Caco-2 (cell line): ENCODE results near the gene TEX30. TPM values are rescaled to one million over a fixed set of nuclear protein-coding genes. Genes with fewer than 3 reads are reported as not detected.

ENCODE experiments used
- BruUV-seq: library from RNA; stranded (reverse); fragments of 400-500 nt; replicated peaks from 2 replicates; lab custom pipeline; 2021; lab: Mats Ljungman, UMichigan
- CTCF ChIA-PET: fragments of 300-600 bp; sonication (Branson Sonifier 250); formaldehyde crosslinking; loops from one replicate; lab custom pipeline; 2022; ENCODE audit warnings: antibody characterized with exemption; lab: Charles Lee
- POLR2A ChIA-PET: fragments of 300-600 bp; sonication (Branson Sonifier 250); formaldehyde crosslinking; loops from one replicate; lab custom pipeline; 2022; ENCODE audit warnings: antibody characterized with exemption; lab: Charles Lee
- DNase-seq, 2 experiments: peaks; one replicate each; pipeline versions ENCODE4 v3.0.0 to v3.0.0-alpha.2; 2020 to 2022
- H3K27me3 ChIP-seq: replicated peaks from 2 replicates; pipeline ENCODE4 v1.6.0; 2011; ENCODE audit warnings: low read length; ENCODE audit not compliant: control insufficient read depth, insufficient read depth
- H3K36me3 ChIP-seq: 2 replicates; pipeline ENCODE4 v1.5.1; 2011; ENCODE audit warnings: low read length; ENCODE audit not compliant: control insufficient read depth, insufficient read depth
- H3K4me1 ChIP-seq: fragments of 250-450 bp; sonication (Bioruptor Pico); 2 replicates; pipeline ENCODE4 v1.5.1; 2020; ENCODE audit warnings: mild to moderate bottlenecking
- H3K4me3 ChIP-seq: 2 replicates; pipeline ENCODE4 v1.5.1; 2011; ENCODE audit warnings: low read depth, mild to moderate bottlenecking, control low read depth, low read length
- H3K9me3 ChIP-seq: fragments of 250-450 bp; sonication (Bioruptor Pico); 2 replicates; pipeline ENCODE4 v1.5.1; 2020; ENCODE audit warnings: mild to moderate bottlenecking, moderate library complexity
- H3K27ac Mint-ChIP-seq: one replicate; pipeline ENCODE4 v1.8.0; 2022; ENCODE audit warnings: mixed read lengths; ENCODE audit not compliant: unreplicated experiment
- H3K27me3 Mint-ChIP-seq: one replicate; pipeline ENCODE4 v1.8.0; 2022; ENCODE audit warnings: mixed read lengths; ENCODE audit not compliant: insufficient read depth, unreplicated experiment
- H3K36me3 Mint-ChIP-seq: one replicate; pipeline ENCODE4 v1.8.0; 2022; ENCODE audit warnings: mild to moderate bottlenecking, mixed read lengths; ENCODE audit not compliant: insufficient read depth, unreplicated experiment
- H3K4me1 Mint-ChIP-seq: one replicate; pipeline ENCODE4 v1.8.0; 2022; ENCODE audit warnings: low read depth, mixed read lengths; ENCODE audit not compliant: unreplicated experiment
- H3K4me3 Mint-ChIP-seq: one replicate; pipeline ENCODE4 v1.8.0; 2022; ENCODE audit warnings: mild to moderate bottlenecking, moderate library complexity, mixed read lengths; ENCODE audit not compliant: unreplicated experiment
- H3K9me3 Mint-ChIP-seq: one replicate; pipeline ENCODE4 v1.8.0; 2022; ENCODE audit warnings: mixed read lengths; ENCODE audit not compliant: unreplicated experiment
- CTCF ChIP-seq, 2 experiments: fragments of 200-600 bp in 1 of 2; IDR thresholded peaks; 1 replicate in 1 of 2; 2 replicates in 1 of 2; pipeline versions ENCODE4 v1.5.1 to v1.8.0; 2011 to 2022; ENCODE audit warnings: antibody characterized with exemption in 1 of 2, control low read depth in 1 of 2, inconsistent platforms in 1 of 2, low read depth in 1 of 2, low read length in 1 of 2, mild to moderate bottlenecking in 1 of 2, moderate library complexity in 1 of 2; ENCODE audit not compliant: insufficient read depth in 1 of 2, severe bottlenecking in 1 of 2, unreplicated experiment in 1 of 2
- intact Hi-C: fragments of 100-400 bp; cut with micrococcal nuclease; formaldehyde crosslinking; loops from one replicate; pipeline ENCODE4 v1.10.0; 2022; ENCODE audit not compliant: unreplicated experiment
- total RNA-seq: library from RNA; stranded (reverse); gene quantifications from 2 replicates; pipeline ENCODE4 v1.2.3, GENCODE V29; 2022

The TEX30 gene
- total RNA-seq, 1 experiment from 2014 or later, result 30.4 TPM

- intact Hi-C loops, result no loop called here
These were observed 14.7 kb downstream of the TEX30 start for GRCh38 chr13:102758842-102759241.

GRCh38 chr13:102757006-102757405 lies 16.6 kb downstream of the TEX30 start:
- Histone ChIP-seq H3K9me3 (no peaks in the 10 kb centered on the region), H3K27me3 (no peaks in the 10 kb centered on the region), H3K4me1 (no peaks in the 10 kb centered on the region), H3K4me3 (no peak overlapping the region), H3K36me3 (no peaks in the 10 kb centered on the region)
- Mint-ChIP-seq H3K27ac (no peak overlapping the region), H3K27me3 (no peaks in the 10 kb centered on the region), H3K4me1 (no peaks in the 10 kb centered on the region), H3K9me3 (no peaks in the 10 kb centered on the region), H3K4me3 (no peak overlapping the region), H3K36me3 (no peaks in the 10 kb centered on the region)
- no TSS peak for BruUV-seq
- no peak for TF ChIP-seq CTCF (IDR thresholded peaks at IDR 0.05; ENCODE audit: insufficient read depth in 1 of 2, low read depth in 1 of 2, low read length in 1 of 2, severe bottlenecking in 1 of 2, unreplicated experiment in 1 of 2)
- ChIA-PET POLR2A (interaction anchor here (0.6 kb wide), 1 partner anchor 170 kb away, joined by 10 read pairs; no protein-coding TSS in a partner anchor), CTCF (no interaction called here)
- DNase-seq, result no peak
- intact Hi-C loops, result no loop called here

More at GRCh38 chr13:102758842-102759241, 14.7 kb downstream of the TEX30 start:
- no peak for TF ChIP-seq CTCF (IDR thresholded peaks at IDR 0.05; ENCODE audit: insufficient read depth in 1 of 2, low read depth in 1 of 2, low read length in 1 of 2, severe bottlenecking in 1 of 2, unreplicated experiment in 1 of 2)
- no TSS peak for BruUV-seq
- Mint-ChIP-seq H3K27me3 (no peaks in the 10 kb centered on the region), H3K27ac (no peak overlapping the region), H3K4me3 (no peak overlapping the region), H3K4me1 (no peaks in the 10 kb centered on the region), H3K9me3 (no peaks in the 10 kb centered on the region), H3K36me3 (no peaks in the 10 kb centered on the region)
- DNase-seq, result no peak
- ChIA-PET CTCF (no interaction called here), POLR2A (no interaction called here)
- no peaks in the 10 kb centered on the region for H3K36me3 ChIP-seq
- H3K4me1 ChIP-seq, result no peaks in the 10 kb centered on the region
- no peak overlapping the region for H3K4me3 ChIP-seq
- H3K27me3 ChIP-seq, result no peaks in the 10 kb centered on the region
- H3K9me3 ChIP-seq, result no peaks in the 10 kb centered on the region

GRCh38 chr13:102751886-102752285 lies 21.7 kb downstream of the TEX30 start:
- no peak for DNase-seq
- Mint-ChIP-seq H3K27me3 (peaks cover 5% of the 10 kb centered on the region), H3K4me3 (no peak overlapping the region), H3K9me3 (no peaks in the 10 kb centered on the region), H3K27ac (no peak overlapping the region), H3K36me3 (no peaks in the 10 kb centered on the region), H3K4me1 (no peaks in the 10 kb centered on the region)
- POLR2A ChIA-PET, result no interaction called here
- no peak for TF ChIP-seq CTCF (IDR thresholded peaks at IDR 0.05; ENCODE audit: insufficient read depth in 1 of 2, low read depth in 1 of 2, low read length in 1 of 2, severe bottlenecking in 1 of 2, unreplicated experiment in 1 of 2)
- intact Hi-C loops, result no loop called here
- no TSS peak for BruUV-seq
- Histone ChIP-seq H3K4me3 (no peak overlapping the region), H3K27me3 (no peaks in the 10 kb centered on the region), H3K4me1 (no peaks in the 10 kb centered on the region), H3K36me3 (no peaks in the 10 kb centered on the region), H3K9me3 (peaks cover 8% of the 10 kb centered on the region; the same call in 1 of the 2 replicates)
- CTCF ChIA-PET, result no interaction called here
